Measurements from ENCODE around the gene PSMC1. TPM values are rescaled to one million over a fixed set of nuclear protein-coding genes. Genes with fewer than 3 reads are reported as not detected.

Gene PSMC1
- total and polyA plus RNA-seq, 2 experiments from 2014 or later = 112 to 139 TPM

DNA sequence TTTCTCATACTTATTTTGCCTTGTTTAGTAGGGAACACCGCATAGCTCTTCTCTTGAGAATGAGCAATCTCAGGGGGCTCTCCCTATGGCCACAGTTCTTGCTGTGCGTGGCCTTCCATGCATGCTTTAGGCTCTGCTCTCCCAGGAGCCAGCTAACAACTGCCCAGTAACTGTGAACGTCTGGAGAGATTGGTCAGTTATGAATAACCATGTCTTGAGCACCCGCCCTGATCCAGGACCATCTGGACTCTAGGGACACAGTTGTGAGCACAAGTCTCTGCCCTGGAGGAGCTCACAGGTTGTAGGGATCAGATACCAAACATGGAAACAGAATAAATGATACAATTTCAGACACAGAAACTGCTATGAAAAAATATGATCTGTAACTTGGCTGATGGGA, 12.1 kb downstream of the PSMC1 start:
- DNase-seq (ENCODE audit: low spot score) = no peak
- no peaks in the 10 kb centered on the region for H3K27me3 ChIP-seq (ENCODE audit: insufficient read depth)
- no peak overlapping the region for H3K4me3 ChIP-seq
- H3K4me1 ChIP-seq (ENCODE audit: insufficient read depth) = no peaks in the 10 kb centered on the region
- peaks cover 2% of the 10 kb centered on the region for H3K27me3 Mint-ChIP-seq (ENCODE audit: insufficient read depth, low read depth, poor library complexity)
- peaks cover 93% of the 10 kb centered on the region for H3K36me3 Mint-ChIP-seq (ENCODE audit: low read depth)
- no peak overlapping the region for H3K27ac Mint-ChIP-seq
- no peaks in the 10 kb centered on the region for H3K4me1 Mint-ChIP-seq
- H3F3A ChIP-seq (replicated peaks; ENCODE audit: low read depth) = no peaks in the 10 kb centered on the region
- no peak overlapping the region for H3K4me3 Mint-ChIP-seq
- TF ChIP-seq EZH2 (IDR thresholded peaks at IDR 0.05; ENCODE audit: low read depth, unreplicated experiment) = no peak
- TF ChIP-seq CREB1 (CRISPR knock-in tag; IDR thresholded peaks at IDR 0.05; ENCODE audit: low read depth) = no peak
- no peak for TF ChIP-seq STAT1 (IDR thresholded peaks at IDR 0.05; ENCODE audit: unreplicated experiment)
- TF ChIP-seq NANOG (IDR thresholded peaks at IDR 0.05; ENCODE audit: borderline replicate concordance) = no peak
- TF ChIP-seq, protein P1, sequence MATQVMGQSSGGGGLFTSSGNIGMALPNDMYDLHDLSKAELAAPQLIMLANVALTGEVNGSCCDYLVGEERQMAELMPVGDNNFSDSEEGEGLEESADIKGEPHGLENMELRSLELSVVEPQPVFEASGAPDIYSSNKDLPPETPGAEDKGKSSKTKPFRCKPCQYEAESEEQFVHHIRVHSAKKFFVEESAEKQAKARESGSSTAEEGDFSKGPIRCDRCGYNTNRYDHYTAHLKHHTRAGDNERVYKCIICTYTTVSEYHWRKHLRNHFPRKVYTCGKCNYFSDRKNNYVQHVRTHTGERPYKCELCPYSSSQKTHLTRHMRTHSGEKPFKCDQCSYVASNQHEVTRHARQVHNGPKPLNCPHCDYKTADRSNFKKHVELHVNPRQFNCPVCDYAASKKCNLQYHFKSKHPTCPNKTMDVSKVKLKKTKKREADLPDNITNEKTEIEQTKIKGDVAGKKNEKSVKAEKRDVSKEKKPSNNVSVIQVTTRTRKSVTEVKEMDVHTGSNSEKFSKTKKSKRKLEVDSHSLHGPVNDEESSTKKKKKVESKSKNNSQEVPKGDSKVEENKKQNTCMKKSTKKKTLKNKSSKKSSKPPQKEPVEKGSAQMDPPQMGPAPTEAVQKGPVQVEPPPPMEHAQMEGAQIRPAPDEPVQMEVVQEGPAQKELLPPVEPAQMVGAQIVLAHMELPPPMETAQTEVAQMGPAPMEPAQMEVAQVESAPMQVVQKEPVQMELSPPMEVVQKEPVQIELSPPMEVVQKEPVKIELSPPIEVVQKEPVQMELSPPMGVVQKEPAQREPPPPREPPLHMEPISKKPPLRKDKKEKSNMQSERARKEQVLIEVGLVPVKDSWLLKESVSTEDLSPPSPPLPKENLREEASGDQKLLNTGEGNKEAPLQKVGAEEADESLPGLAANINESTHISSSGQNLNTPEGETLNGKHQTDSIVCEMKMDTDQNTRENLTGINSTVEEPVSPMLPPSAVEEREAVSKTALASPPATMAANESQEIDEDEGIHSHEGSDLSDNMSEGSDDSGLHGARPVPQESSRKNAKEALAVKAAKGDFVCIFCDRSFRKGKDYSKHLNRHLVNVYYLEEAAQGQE (IDR thresholded peaks at IDR 0.05; ENCODE audit: unreplicated experiment) = no peak
- no peak for TF ChIP-seq ZNF462 (CRISPR knock-in tag; IDR thresholded peaks at IDR 0.05)
- TF ChIP-seq EZH2phosphoT487 (IDR thresholded peaks at IDR 0.05; ENCODE audit: unreplicated experiment) = no peak
- TF ChIP-seq ZNF114 (CRISPR knock-in tag; IDR thresholded peaks at IDR 0.05) = no peak
- TF ChIP-seq ETS1 (IDR thresholded peaks at IDR 0.05) = no peak
- no peak for TF ChIP-seq CTCF (conservative IDR thresholded peaks at IDR 0.05; ENCODE audit: low read depth in 2 of 2)
- no peak for TF ChIP-seq POLR2AphosphoS5 (IDR thresholded peaks at IDR 0.05; ENCODE audit: low read depth)
- no peak for TF ChIP-seq JUNB (IDR thresholded peaks at IDR 0.05; ENCODE audit: unreplicated experiment)
- no peak for TF ChIP-seq ZNF331 (CRISPR knock-in tag; IDR thresholded peaks at IDR 0.05; ENCODE audit: low read depth)
- peaks cover 69% of the 10 kb centered on the region for H3K36me3 ChIP-seq (ENCODE audit: insufficient read depth)
- no peaks in the 10 kb centered on the region for H3K79me2 ChIP-seq (replicated peaks; ENCODE audit: insufficient read depth)
- H3K9me2 ChIP-seq (ENCODE audit: insufficient read depth) = no peaks in the 10 kb centered on the region
- no peaks in the 10 kb centered on the region for H3K9me3 Mint-ChIP-seq
- H3K4me2 ChIP-seq = no peak overlapping the region
- no peak for ATAC-seq
- H2AFZ ChIP-seq = no peak overlapping the region
- H3K27ac ChIP-seq (ENCODE audit: low read depth) = no peak overlapping the region
- peaks cover 6% of the 10 kb centered on the region for H4K20me1 ChIP-seq (replicated peaks; ENCODE audit: insufficient read depth)

All from GM23338 (cell line).